Lung (tissue), 12 donors: ENCODE data around the gene CSNK2B. TPM values are rescaled to one million over a fixed set of nuclear protein-coding genes. Genes with fewer than 3 reads are reported as not detected.

Experiments used
- ATAC-seq: fragments of 200-7000 bp; cut with Tn5 transposase; one replicate; pipeline ENCODE4 v1.9.1; 2020; ENCODE audit warnings: moderate number of reproducible peaks; ENCODE audit not compliant: insufficient read depth, low FRiP score
- DNase-seq, 3 donors: peaks; one replicate each; pipeline ENCODE4 v3.0.0-alpha.2; 2013 to 2017
- H3K27ac ChIP-seq, 2 donors: one replicate each; pipeline ENCODE4 v1.5.1; 2013; ENCODE audit warnings: mild to moderate bottlenecking in 2 of 2, moderate library complexity in 2 of 2, control low read depth in 1 of 2, inconsistent platforms in 1 of 2, low read depth in 1 of 2, low read length in 1 of 2
- H3K27me3 ChIP-seq, 3 donors: one replicate each; pipeline ENCODE4 v1.5.1; 2013; ENCODE audit warnings: low read length in 2 of 3; ENCODE audit not compliant: control insufficient read depth in 3 of 3, insufficient read depth in 3 of 3
- H3K36me3 ChIP-seq, 4 donors: one replicate each; pipeline ENCODE4 v1.5.1; 2013; ENCODE audit warnings: low read length in 4 of 4, mild to moderate bottlenecking in 1 of 4, moderate library complexity in 1 of 4; ENCODE audit not compliant: control insufficient read depth in 4 of 4, insufficient read depth in 4 of 4
- H3K4me1 ChIP-seq, 5 donors: one replicate each; pipeline ENCODE4 v1.5.1; 2013; ENCODE audit warnings: low read length in 5 of 5, mild to moderate bottlenecking in 2 of 5, moderate library complexity in 1 of 5; ENCODE audit not compliant: control insufficient read depth in 5 of 5, insufficient read depth in 5 of 5
- H3K4me3 ChIP-seq: one replicate; pipeline ENCODE4 v1.5.1; 2013; ENCODE audit warnings: mild to moderate bottlenecking, control low read depth, moderate library complexity
- H3K9ac ChIP-seq, 2 donors: one replicate each; pipeline ENCODE4 v1.5.1; 2013; ENCODE audit warnings: low read length in 2 of 2, control low read depth in 1 of 2; ENCODE audit not compliant: insufficient read depth in 1 of 2
- H3K9me3 ChIP-seq, 4 donors: one replicate each; pipeline ENCODE4 v1.5.1; 2013; ENCODE audit warnings: low read length in 3 of 4, mild to moderate bottlenecking in 1 of 4, moderate library complexity in 1 of 4; ENCODE audit not compliant: control insufficient read depth in 4 of 4, insufficient read depth in 3 of 4
- CTCF ChIP-seq: IDR thresholded peaks from 2 replicates; pipeline ENCODE4 v1.5.1; 2012; ENCODE audit warnings: mild to moderate bottlenecking; ENCODE audit errors: control extremely low read depth, extremely low read depth
- WGBS, 2 donors: extraction: QIAGEN DNeasy Blood & Tissue Kit; methylation state at CpG; one replicate each; pipeline ENCODE4 v1.1.7; 2013; 5-methylcytosine and 5-hydroxymethylcytosine counted together
- polyA plus RNA-seq, 2 donors: library from polyadenylated mRNA; stranded (reverse); fragments of 200-250 nt; gene quantifications; one replicate each; pipeline ENCODE4 v1.2.1, GENCODE V29; 2013
- total RNA-seq, 2 donors: library from RNA; depleted of rRNA in 1 of 2; stranded (reverse); fragments of >200 nt in 1 of 2; gene quantifications; one replicate each; pipeline ENCODE4 v1.2.1, GENCODE V29; 2014 to 2021
- donor health status: control.
- donor health status: control.
- donor health status: Bipolar disorder and iron deficiency.
- donor health status: healthy.
- donor health status: DM: yes; HTN: yes; CAD: no.

The CSNK2B gene
- total and polyA plus RNA-seq, 4 donors: 114 to 154 (median 137) TPM

- Histone ChIP-seq H3K36me3 (no peaks in the 10 kb centered on the region), H3K9me3 (no peaks in the 10 kb centered on the region), H3K27ac (no peak overlapping the region), H3K9ac (no peak overlapping the region), H3K4me1 (peaks cover 0 to 29% (median 8%) of the 10 kb centered on the region in 5 donors), H3K27me3 (no peaks in the 10 kb centered on the region), H3K4me3 (no peak overlapping the region)
- ATAC-seq: no peak
- DNase-seq: peak in 1 of 3 donors; percentile 25
- no peak for TF ChIP-seq CTCF
- WGBS, 2 donors: 55 to 64% methylated on average over 5 of the region's 5 CpGs
Measured at GRCh38 chr6:31713991-31714684, 48.3 kb downstream of the CSNK2B start.

GRCh38 chr6:31715022-31715958, 49.4 kb downstream of the CSNK2B start, which contains the start of gene LY6G6D:
LY6G6D (plus strand) TSS chr6:31715348; CDS start chr6:31715356, 8 bp downstream.
- WGBS, 2 donors: 80 to 83% methylated on average over 16 of the region's 16 CpGs
- Histone ChIP-seq H3K4me1 (peaks cover 0 to 29% (median 8%) of the 10 kb centered on the region in 5 donors), H3K9ac (no peak within 1 kb of the TSS), H3K27me3 (no peaks in the 10 kb centered on the region), H3K4me3 (no peak within 1 kb of the TSS), H3K9me3 (no peaks in the 10 kb centered on the region), H3K27ac (no peak within 1 kb of the TSS), H3K36me3 (no peaks in the 10 kb centered on the region)
- DNase-seq (peak in 2 of 3 donors; percentile 32 to 35), ATAC-seq (no peak)
- no peak for TF ChIP-seq CTCF

DNA sequence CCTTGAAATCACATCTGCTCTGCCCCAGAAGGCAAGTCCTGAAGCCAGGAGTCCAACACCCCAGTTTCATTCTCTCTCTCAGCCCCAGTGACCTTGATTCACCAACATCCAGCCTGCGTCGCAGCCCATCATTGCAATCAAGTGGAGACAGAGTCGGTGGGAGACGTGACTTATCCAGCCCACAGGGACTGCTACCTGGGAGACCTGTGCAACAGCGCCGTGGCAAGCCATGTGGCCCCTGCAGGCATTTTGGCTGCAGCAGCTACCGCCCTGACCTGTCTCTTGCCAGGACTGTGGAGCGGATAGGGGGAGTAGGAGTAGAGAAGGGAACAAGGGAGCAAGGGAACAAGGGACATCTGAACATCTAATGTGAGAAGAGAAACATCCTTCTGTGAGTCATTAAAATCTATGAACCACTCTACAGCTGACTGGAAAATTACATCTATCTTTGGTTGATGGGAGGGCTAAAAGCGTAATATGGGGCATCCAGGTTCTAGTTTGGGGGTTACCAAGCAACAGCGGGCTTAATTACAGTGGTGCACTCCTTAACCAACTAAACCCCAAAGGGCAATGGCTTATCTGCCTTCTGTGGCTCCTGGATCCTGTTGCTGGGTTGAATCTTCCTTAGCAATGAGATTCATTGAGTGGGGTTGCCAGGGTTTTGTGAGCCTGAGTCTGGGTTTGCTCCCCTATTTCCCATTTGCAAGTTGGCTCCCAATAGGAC, 51.8 kb downstream of the CSNK2B start:
- no peak overlapping the region for H3K9ac ChIP-seq
- DNase-seq (no peak), ATAC-seq (no peak)
- H3K4me1 ChIP-seq: peaks cover 0 to 29% (median 0%) of the 10 kb centered on the region in 5 donors
- WGBS, 2 donors: 78 to 82% methylated on average over 10 of the region's 10 CpGs
- no peak overlapping the region for H3K27ac ChIP-seq
- TF ChIP-seq CTCF: no peak
- H3K36me3 ChIP-seq: no peaks in the 10 kb centered on the region
- no peaks in the 10 kb centered on the region for H3K27me3 ChIP-seq
- no peaks in the 10 kb centered on the region for H3K9me3 ChIP-seq
- no peak overlapping the region for H3K4me3 ChIP-seq
